Activated CD8-positive, alpha-beta memory T cell treated with anti-CD3 and anti-CD28 coated beads, Interleukin-2, amount 50 U/mL, for 24 hours (primary cell): ENCODE results near the gene XAF1.
"Not testable (repeated sequence)": the region's sequence is repeated elsewhere in the genome, so short reads cannot be mapped to it uniquely, and the experiment has no call there.

Source experiments
- DNase-seq: peaks from one replicate; pipeline ENCODE4 v3.0.0-alpha.2; 2020; ENCODE audit errors: extremely low read depth

XAF1 gene, protein sequence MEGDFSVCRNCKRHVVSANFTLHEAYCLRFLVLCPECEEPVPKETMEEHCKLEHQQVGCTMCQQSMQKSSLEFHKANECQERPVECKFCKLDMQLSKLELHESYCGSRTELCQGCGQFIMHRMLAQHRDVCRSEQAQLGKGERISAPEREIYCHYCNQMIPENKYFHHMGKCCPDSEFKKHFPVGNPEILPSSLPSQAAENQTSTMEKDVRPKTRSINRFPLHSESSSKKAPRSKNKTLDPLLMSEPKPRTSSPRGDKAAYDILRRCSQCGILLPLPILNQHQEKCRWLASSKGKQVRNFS

GRCh38 chr17:6755731-6756184, at the start of gene XAF1:
Gene XAF1, plus strand, starts transcription at chr17:6756046. Its CDS starts 33 bp downstream, at chr17:6756079.
- no peak for DNase-seq

GRCh38 chr17:6706499-6706898, 49.3 kb upstream of the XAF1 start:
- no peak for DNase-seq

- DNase-seq, result no peak
Observed at GRCh38 chr17:6706996-6707395, 48.9 kb upstream of the XAF1 start.

DNA sequence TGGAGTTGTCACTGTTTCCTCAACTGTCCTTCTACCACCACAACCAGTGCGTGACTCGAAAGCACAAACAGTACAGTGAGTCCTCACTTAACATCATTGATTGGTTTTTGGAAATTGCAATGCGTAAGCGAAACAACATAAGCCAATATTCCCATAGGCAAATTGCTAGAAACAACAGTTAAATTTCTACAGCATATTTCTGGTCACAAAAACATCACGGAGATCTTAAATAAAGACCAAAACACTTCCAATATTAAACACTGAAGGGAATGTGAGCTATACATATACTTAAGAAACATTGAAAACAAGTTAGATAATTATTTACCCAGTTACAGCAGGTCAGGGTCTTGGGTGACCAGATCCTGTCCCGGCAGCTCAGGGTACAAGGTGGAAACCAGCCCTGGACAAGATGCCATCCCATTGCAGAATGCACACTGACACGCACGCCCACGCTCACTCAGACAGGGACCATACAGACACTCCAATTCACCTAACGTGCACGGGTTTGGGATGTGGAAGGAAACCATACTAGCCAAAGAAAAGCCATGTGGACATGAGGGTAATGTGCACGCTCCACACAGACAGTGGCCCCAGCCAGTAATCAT, 47.4 kb upstream of the XAF1 start:
- DNase-seq, result no peak

GRCh38 chr17:6710317-6710716, 45.5 kb upstream of the XAF1 start:
- DNase-seq, result no peak

- no peak for DNase-seq
Observed at GRCh38 chr17:6711081-6711674, 44.7 kb upstream of the XAF1 start.

DNA sequence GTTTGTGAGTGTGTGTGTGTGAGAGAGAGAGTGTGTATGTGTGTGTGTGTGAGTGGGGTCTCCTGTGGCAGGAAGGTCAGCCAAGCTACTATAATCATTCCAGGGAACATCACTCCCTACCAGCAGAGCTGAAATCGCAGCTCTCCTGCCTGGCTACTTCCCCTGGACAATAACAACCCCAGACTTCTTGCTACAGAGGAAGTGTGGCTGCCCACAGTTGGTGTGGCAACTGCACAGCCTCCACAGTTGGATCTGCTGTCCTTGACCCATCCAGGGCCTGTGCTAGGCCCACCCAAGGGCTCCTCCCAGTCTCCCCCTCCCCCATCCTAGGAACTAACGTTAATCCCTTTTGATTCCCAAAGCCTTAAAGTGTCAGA, 44.2 kb upstream of the XAF1 start:
- no peak for DNase-seq

GRCh38 chr17:6712058-6712853, 43.6 kb upstream of the XAF1 start:
- no peak for DNase-seq

GRCh38 chr17:6712854-6713129, 43.1 kb upstream of the XAF1 start:
- DNase-seq, result no peak

GRCh38 chr17:6713130-6713917, 42.5 kb upstream of the XAF1 start, which contains the start of gene SLC13A5:
Gene SLC13A5, minus strand, starts transcription at chr17:6713369. Its CDS starts 36 bp downstream, at chr17:6713333.
- no peak for DNase-seq

DNA sequence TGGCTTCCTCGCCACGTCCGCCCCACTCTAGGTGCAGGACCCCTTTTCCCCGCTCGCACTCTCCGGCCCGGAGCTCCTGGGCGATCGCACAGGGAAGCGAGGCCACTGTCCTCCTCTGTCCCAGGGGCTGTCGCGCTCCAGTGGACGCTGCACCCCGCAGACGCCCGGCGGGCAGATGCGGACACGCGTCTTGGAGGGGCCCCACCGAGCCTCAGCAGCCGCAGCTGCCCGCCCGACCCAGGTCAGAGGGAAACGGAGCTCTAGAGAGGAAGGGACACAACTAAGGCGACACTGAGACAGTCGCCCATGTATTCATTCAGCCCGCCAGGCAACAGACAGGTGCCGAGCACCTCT, 42.0 kb upstream of the XAF1 start:
- no peak for DNase-seq

DNA sequence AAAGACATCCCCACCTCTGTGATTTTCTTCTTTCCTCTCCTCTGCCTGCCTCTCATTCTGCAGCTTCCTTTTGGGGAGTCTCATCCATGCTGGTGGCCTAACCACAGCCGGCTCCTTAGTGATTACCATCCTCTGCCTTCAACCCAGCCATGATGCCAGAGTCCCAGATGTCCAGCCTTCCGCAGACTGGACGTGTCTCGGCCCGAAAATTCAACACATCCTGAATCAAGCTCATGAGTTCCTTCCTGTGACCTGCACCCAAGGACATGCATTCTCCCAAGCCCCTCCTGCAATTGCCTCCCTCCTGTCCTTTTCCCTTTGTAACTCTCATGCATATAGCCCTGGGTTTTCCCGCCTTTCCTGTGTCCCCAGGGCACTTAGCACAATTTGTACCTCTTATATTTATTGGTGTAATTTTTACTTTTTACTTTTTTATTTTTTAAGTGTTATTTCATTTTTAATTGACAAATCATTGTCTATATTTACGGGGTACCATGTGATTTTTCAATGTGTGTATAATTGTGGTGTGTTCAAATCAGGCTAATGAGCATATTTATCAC, 41.5 kb upstream of the XAF1 start:
- no peak for DNase-seq

- DNase-seq, result no peak
Observed at GRCh38 chr17:6716736-6717135, 39.1 kb upstream of the XAF1 start.

GRCh38 chr17:6721744-6722143, 34.1 kb upstream of the XAF1 start:
- no peak for DNase-seq

- no peak for DNase-seq
Observed at GRCh38 chr17:6724009-6724408, 31.8 kb upstream of the XAF1 start.

GRCh38 chr17:6729531-6729930, 26.3 kb upstream of the XAF1 start:
- no peak for DNase-seq

DNA sequence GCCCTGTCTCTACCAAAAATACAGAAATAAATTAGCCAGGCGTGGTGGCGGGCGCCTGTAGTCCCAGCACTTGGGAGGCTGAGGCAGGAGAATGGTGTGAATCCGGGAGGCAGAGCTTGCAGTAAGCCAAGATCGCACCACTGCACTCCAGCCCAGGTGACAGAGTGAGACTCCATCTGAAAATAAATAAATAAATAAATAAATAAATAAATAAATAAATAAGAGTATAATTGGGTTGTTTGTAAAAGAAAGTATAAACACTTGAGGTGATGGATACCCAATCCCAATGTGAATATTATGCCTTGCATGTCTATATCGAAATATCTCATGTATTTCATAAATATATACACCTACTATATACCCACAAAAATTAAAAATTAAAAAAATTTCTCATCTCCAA, 9.2 kb upstream of the XAF1 start:
- DNase-seq, result not testable (repeated sequence)

- DNase-seq, result no peak
Observed at GRCh38 chr17:6748617-6749016, 7.2 kb upstream of the XAF1 start.

- DNase-seq, result no peak
Observed at GRCh38 chr17:6749519-6749918, 6.3 kb upstream of the XAF1 start.

DNA sequence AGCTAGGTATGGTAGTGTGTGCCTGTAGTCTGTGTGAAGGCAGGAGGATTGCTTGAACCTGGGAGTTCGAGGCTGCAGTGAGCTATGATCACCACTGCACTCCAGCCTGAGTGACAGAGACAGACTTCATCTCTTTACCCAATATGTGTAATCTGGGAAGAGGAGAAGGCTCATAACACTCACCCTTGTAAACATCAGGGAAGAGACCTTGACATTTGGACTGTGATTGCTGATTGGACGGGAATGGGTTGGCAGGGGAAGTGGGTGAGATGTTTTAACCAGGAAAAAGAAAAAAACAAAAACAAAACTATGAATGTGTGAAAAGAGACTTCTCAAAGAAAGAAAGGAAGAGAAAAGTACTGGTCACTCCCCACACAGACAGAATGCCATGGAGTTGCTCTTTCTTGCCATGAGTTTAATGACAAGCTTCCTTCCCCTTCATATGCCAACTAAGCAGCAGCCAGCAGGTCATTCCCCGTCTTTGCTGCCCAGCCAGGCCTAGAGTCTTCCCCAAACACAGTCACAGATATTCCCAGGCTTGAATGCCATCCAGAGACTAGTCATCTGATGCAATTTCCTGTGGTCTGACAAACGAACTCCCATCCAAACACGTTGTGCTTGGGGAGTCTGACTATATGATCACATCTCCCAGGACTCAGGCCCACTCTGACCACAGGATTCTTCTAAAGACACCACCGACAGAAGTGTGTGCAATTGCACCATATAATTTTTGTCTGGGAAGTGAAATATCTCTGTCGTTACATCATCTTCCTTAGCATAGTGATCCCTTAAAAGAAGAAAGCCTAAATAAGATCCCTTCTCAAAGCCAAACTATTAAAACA, 3.6 kb upstream of the XAF1 start:
- no peak for DNase-seq

DNA sequence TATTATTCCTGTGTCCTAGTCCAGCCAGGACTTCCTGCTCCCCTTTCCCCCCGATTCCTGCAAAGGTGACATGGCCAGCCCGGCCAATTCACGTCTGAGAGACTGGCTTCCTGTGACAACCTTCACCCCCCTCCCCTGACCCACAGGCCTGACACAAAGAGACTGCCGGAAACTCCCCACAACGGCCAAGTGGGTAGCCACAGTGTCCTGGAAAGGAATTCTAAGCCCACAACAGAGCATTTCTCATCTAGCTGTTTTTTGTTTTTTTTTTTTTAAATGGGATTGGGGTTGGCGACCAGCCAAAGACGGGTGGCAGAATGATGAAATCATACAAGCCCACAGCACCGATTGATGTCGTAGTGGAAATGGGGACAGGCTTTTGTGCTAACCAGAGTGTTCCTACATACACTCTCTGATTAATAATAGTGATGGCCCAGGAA, 2.8 kb upstream of the XAF1 start:
- no peak for DNase-seq
